Stimulated activated CD8-positive, alpha-beta memory T cell treated with anti-CD3 and anti-CD28 coated beads, Interleukin-15, amount 100 ng/mL, for 1 hour (primary cell): ENCODE data around the gene ATOX1.

Source experiments
- DNase-seq: peaks from one replicate; pipeline ENCODE4 v3.0.0-alpha.2; 2020; ENCODE audit warnings: low read depth

The ATOX1 gene

DNA sequence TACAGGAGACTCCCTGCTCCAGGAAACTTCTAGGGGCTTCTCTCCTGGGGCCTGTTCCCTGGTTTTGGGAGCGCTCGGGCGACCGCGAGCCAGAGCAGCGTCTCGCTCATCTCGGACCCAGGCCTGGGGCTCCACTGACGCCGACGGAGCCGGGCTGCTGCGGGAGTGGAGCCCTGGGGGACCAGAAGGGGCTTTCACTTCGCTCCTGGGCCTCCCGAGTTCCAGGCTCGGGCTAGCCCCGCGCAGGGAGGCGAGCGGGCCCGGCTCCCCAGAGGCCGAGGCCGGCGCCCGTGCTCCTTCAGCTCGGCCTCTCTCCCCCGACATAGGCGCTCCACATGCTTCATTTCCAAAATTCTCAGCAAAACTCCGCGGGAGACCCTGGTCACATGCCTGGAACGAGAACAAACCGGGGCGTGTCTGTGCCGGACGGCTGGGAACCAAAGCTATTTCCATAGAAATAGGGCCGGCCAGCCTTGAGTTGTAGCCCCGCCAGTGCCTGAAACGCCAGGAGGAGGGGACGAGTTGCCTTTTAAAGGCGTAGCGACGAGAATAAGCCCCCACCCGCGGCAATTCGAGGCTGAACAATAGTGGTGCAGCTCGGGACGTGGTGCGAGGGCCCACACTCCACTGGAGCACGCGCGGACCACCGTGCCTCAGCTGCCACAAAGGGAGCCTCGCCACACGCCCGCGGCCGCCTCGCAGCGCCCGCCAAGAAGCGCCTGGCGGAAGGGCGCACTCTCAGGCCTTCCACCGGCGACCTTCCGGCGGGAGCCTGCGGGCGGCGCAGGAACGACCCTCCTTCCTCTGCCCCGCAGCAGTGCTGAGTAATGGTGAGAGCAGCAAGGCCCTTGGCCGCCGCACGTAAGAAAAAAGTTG, 12.2 kb upstream of the ATOX1 start:
- peak; percentile 11 for DNase-seq

DNA sequence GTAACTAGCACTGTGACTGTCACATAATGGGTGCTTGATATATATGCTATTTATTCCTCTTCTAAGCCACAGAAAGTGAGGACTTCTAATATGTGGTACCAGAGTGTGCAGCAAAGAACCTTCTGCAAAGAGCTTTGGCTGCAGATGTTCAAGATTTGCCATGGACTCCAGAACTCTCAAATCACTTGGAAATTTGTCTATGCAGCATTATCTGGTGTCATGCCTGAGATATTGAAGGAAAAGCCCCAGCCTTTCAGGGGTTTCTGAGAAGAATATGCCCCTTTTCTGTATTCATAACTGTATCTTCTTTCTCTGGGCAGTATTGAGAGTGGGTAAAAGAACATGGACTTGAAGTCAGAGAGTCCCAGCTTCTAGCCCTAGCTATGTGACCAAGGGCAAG, 8.5 kb upstream of the ATOX1 start:
- DNase-seq = no peak

DNA sequence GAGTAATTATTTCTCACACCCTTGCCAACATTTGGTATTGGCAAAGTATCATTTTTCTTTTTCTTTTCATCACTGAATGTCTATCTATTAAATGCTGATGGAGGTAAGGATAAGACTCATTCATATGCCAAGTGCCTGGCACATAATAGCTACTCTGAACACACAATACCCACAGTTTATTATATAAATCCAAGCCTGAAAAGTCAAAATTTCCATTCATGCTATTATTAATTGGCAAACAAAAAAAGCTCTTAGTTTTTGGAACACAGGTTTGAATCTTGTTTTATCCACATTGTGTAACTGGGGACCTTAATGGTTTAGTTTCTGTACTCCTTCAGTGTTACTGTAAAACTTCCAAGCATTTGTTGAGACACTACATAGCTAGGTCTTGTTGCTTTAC, 6.4 kb upstream of the ATOX1 start:
- DNase-seq = no peak

DNA sequence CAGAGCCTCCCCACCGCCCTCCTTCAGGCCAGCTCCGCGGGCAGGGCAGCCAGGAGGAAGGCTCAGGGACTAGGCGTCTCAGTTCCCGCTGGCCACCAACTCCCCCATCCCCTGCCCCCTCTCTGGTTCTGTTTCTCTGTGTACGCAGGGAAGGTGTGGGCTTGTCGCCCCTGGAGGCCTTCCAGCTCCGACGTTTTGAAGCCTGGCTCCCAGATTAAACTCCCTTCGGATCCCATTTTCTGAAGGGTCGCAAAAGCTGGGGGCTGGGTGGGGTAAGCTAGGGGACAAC, 346 bp downstream of the ATOX1 start:
- DNase-seq = no peak

DNA sequence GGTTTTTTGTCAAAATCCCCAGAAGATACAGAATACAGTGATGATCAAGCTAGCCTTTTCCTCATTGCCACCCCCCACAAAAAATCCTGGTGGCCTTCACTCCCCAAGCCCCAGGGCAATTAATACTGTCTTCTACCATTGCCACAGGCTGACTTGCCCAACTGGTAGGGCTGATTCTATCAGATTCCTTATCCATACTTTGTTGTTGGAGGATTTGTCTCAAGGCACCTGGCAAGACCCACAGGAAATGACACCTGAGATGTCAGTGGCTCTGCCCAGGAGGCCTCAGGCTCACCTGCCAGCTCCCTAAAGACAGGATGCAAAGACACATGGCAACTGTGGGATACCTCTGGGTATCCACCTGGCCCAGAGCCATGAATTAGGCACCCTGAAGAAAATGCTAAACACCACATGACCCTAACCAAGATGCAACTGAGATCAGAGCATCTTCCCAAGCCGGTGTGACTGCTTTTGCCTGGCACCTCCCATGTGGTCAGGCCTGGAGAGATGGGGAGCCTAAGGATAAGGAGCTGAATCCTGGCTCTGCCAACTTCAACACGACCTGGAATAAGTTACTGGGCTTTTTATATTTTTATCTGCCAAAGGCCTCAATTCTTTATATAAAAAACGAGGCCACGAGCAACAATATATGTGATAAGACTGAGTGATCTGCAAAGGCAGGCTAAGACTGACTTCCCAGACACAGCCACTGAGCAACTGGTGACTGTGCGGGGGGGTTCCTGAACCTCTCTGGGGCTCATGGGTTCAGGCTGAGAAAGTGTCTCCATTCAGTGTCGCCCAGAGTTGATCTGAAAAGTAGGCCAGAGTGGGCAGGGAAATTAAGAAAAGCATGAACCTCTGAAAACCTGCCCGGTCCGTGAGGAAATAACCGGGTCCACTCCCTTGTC, 944 bp downstream of the ATOX1 start:
- DNase-seq = no peak

DNA sequence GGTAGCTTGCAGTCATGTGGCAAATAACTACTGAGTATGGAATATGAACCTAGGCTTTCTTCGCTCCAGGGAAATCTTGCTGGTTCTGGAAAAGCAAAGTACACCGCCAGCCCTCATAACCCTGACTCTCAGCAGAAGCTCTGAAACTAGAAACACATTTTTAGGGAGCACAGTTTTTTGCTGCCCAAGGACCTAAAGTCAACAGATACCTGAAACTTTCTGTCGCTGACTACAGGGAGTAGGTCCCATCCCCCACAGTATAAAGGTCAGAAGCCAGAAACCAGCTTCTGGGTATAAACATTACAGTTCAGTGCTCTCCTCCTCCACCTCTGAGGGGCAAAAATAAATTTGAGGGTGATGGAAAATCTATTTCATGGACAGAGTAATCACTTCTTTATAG, 3.0 kb downstream of the ATOX1 start:
- no peak for DNase-seq

DNA sequence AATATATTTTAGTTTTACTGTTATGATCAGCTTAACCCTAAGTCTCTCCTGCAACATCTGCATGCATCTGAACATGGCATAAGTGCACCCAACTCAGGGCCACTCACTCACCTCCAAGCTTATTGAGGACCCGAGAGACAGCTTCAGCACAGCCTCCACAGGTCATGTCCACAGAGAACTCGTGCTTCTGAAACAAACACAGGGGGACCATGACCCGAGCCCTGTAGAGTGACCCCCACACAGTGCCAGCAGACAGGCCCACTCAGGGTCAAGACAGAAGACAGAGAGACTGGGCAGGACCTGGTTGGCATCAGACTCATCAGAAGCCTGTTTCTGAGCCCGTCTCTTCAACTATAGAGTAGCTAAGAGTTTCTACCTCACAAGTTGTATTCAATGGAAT, 6.8 kb downstream of the ATOX1 start:
- no peak for DNase-seq

DNA sequence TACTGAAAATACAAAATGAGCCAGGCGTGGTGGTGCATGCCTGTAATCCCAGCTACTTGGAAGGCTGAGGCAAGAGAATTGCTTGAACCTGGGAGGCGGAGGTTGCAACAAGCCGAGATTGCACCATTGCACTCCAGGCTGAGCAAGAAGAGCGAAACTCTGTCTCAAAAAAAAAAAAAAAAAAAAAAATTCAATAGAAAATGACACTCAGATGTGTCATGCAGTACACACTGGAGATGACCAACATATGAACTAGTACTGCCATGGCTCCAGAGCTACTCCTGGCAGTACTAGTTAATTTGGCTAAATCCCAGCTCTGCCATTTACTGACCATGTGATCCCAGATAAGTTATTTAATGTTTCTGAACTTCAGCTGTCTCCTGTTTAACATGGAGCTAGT, 7.3 kb downstream of the ATOX1 start:
- no peak for DNase-seq

DNA sequence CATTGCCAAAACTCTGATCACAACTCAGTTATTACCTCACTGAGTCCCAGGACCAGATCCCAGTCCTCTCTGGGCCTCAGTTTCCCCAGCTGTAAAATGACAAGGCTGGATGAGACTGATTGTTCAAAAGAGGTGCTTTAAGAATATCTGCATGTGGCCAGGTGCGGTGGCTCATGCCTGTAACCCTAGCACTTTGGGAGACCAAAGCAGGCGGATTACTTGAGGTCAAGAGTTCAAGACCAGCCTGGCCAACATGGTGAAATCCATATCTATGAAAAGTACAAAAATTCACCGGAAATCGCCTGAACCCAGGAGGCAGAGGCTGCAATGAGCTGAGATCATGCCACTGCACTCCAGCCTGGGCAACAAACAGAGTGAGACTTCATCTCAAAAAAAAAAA, 8.3 kb downstream of the ATOX1 start:
- no peak for DNase-seq

DNA sequence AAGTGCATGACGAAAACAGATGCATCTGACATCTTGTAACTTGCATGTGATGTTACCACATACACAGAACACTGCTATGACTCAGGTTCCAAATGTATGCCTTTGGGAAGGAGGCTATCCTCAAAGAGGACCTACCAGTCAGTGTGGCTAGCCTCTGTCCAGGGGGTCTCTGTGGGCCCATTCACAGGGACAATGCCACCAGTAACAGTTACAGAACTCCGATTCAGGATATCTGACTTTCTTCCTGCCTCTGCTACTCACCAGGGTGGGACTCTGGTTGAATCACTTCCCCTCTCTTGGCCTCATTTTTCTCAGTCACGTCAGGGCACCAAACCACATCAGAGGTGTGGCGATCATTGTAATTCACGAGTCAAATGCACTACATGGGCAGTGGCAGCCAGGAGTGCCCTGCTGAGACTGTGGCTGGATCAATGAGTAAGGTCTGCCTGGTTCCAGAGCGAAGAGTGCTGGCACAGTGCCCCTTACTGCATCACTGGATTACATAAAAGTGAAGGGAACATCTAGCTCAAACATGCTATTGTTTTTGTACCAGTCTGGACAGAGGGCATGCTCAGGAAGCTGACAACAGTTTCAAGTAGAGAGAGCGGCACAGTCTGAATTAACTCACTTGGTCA, 13.2 kb downstream of the ATOX1 start:
- DNase-seq = no peak

DNA sequence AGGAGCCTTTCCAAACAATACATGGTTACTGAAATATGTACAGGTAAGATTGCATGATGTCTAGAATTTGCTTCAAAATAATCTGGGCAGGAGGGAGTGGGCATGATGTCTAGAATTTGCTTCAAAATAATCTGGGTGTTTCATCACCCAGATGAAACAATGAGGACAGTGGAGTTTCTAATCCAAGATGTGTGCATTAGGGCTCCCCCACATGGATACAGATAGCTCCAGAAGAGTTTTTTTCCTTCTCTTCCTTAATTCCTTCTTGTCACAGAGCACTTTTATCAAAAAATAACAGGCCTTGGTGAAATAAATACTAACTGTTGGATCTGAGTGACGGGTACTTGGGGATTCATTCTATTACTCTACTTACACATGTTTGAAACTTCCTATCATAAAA, 14.9 kb downstream of the ATOX1 start:
- no peak for DNase-seq

DNA sequence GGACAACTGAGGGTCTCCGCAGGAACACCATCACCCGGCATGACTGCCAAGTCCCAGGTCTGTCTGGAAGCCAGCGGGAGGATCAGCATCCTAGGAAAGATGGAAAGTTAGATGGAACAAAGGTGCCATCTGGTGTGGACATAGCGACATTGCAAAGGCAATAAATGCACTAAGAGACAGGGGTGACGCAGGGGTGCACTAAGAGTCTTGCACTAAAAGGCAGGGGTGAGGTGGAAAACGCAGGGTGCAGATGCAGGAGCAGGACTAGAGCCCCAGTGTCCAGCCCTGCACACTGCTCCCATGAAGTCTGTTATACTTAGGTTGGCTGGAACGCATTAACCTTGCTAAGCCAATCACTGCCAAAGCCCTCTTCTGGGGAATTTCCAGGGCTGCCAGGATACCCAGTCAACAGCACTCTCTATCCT, 15.5 kb downstream of the ATOX1 start:
- DNase-seq = no peak

DNA sequence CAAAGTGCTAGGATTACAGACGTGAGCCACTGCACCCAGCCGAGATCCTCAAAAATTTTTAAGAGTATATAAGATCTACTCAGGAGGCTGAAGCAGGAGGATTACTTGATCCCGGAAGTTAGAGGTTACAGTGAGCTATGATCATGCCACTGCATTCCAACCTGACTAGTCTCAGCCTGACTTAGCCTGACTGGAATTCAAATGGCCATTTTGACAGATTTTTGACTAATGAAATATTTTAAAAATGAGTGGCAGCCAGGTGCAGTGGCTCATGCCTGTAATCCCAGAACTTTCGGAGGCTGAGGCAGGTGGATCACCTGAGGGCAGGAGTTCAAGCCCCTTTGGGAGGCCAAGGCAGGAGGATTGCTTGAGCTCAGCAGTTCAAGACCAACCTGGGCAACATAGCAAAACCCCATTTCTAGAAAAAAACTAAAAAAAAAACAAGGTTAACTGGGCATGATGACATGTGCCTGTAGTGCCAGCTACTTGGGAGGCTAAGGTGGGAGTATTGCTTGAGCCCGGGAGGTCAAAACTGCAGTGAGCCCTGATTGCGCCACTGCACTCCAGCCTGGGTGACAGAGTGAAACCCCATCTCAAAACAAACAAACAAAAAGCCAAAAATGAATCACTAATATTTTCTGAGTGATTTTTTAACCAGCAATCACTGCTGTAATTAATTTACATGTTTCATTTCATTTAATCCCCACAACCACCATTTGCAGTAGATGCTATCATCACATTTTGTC, 16.6 kb downstream of the ATOX1 start:
- DNase-seq = no peak

DNA sequence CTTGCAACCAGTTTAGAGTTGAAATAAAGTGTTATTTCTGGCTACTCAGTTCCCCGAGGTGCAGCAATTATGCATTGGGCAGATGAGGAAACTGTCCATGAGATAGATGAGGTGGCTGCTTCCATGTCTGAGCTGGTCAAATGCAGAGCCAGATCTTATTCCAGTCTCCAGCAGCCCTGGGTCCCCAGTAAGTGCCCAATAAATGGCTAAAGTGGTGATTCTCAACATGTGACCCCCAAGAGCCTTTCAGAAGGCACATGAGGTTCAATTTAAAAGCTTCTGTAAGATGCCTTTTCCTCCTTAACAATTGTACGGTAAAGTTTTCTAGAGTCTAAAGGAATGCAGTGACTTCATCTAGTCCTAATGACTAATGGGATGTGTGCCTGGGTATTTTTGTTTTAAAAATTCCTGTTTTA, 17.5 kb downstream of the ATOX1 start:
- no peak for DNase-seq

DNA sequence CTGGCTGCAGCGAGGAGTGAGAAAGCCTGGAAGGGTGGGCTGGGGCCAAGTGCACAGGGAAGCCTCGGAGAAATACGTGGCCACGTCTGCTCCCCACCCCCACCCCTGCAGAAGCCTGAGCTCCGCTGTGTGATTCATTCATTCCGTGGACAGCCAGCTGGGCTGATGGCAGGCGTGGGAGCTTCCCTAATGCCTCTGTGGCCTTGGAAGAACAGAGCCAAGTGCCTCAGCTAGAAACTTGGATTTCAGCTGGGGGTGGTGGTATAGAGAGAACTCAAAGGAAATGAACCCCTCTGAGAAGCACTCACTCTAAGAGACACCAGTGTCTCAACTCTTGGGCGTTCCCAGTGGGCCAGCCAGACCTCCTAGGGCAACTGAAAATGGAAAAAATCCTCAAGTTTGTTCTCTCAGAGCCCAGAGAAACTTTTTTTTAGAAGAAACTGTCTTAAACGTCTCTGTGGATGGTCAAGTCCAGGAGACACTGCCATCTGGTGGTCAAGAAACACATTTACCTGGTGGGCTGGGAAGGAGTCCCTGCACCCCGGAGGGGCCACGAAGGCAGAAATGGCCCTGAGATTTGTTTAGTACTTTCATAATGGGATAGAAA, 18.0 kb downstream of the ATOX1 start:
- no peak for DNase-seq

DNA sequence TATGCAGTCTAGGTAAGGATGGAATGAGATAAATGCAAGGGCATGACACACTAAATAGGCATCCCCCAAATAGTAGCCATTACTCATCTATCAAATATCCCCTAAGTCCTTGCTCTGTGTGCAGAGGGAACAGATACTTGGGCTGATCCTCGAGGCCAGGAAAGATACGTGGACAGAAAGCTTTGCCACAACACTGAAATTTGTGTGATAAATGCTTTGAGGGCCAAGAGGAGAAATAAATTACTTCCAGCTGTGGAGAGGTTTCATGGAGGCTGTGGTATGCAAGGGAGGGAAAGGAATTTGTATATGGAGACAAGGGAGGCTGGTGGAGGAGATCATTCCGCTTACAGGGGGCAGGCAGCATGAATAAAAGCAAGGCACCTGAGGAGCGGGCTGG, 18.5 kb downstream of the ATOX1 start:
- no peak for DNase-seq

DNA sequence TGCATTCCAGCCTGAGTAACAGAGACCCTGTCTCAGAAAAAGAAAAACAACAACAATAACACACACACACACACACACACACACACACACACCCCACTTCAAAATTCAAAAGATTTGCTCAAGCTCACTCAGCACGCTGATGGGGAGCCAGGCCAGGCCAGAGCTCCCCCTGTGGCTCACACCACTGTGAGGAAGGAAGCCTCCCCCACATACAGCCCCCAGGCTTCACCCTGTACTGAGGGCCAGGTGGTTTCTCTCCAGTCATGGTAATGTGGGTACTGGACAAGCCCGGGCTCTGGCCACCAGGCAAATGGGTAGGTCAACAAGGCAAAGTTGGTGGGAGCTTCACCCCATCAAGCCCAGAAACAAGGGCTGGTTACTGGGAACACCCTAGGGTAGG, 19.0 kb downstream of the ATOX1 start:
- no peak for DNase-seq

DNA sequence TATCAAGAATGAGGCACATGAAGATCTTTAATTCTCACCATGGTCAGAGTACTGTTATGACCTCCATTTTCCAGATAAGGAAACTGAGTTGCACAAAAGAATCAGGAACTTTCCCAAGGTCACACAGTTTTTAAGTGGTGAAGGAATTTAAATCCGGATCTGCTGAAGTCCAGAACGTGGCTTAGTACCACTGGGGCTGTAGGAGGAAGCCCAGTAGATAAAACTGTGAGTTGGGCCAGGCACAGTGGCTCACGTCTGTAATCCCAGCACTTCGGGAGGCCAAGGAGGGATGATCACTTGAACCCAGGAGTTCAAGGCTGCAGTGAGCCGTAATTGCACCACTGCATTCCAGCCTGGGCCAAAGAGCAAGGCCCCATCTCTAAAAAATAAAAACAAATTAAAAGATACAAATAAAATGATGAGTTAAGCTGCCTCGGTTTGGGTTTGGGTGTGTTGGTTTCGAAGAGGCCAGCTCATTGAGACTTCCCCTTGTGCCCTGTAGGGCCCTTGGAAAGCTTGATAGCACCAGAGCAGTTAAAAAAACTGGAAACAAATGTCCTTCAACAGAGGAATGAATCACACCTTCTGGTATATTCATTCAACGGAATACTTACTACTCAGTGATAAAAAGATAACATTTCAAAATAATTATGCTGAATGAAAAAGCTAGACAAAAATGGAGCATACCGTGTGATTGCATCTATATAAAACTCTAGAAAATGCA, 20.1 kb downstream of the ATOX1 start:
- DNase-seq = no peak

DNA sequence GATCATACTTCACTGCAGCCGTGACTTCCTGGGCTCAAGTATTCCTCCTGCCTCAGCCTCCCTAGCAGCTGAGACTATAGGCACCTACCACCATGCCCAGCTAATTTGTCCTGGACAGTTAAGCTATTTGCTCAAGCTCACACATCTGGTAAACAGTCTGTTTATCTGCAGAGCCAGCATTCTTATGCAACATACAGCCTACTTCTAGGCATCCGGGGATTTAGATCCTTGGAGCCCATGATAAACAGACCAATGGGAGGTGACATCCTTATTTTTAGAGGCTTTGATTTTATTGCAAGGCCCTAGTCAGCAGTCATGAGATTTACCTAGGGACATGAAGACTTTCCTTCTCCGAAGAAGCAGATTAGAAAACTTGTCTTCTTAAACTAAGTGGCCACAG, 21.0 kb downstream of the ATOX1 start:
- DNase-seq = no peak

DNA sequence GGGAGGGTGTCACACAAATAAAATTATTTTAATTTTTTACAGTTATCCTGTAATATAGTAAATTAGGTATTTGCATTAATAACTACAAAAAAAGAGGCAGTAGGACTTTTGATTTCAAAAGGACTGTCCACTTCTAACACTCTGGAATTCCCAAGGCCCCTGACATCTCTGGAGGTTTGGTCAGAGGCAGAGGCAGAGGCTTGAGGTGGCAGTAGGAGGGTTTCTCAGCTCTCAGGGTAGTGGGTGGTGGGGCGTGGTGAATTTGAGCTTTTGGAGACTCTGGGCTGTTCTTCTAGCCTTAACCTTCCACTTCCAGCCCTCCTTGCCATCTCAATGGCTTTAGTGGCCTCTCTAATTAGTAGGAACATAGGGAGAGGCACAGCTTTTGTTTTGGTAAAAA, 22.8 kb downstream of the ATOX1 start:
- no peak for DNase-seq

DNA sequence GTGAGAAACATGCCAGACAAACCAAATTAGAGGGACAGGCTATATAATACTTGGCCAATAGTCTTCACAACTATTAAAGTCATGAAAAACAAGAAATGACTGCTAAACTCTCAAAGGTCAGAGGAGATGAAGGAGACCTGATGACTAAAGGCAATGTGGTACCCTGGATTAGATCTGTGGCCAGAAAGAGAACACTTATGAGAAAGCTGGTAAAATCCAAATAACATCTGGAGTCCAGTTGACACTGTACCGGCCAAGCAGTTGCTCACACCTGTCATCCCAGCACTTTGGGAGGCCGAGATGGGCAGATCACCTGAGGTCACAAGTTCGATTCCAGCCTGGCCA, 24.4 kb downstream of the ATOX1 start:
- DNase-seq = no peak
